Tibial nerve (tissue), 4 donors: ENCODE data around the gene C1QTNF9B. TPM values are rescaled to one million over a fixed set of nuclear protein-coding genes. Genes with fewer than 3 reads are reported as not detected.
"Not testable (repeated sequence)": the region's sequence is repeated elsewhere in the genome, so short reads cannot be mapped to it uniquely, and the experiment has no call there.

Experiments
- DNase-seq, 2 donors: peaks; one replicate each; pipeline ENCODE4 v3.0.0-alpha.2; 2019; ENCODE audit warnings: low spot score in 2 of 2
- H3K27ac ChIP-seq, 4 donors: fragments of 200-600 bp; sonication (generic) in 3 of 4; one replicate each; pipeline ENCODE4 v1.5.1; 2017 to 2019; ENCODE audit warnings: mild to moderate bottlenecking in 1 of 4
- H3K27me3 ChIP-seq, 2 donors: fragments of 200-600 bp; sonication (generic) in 1 of 2; one replicate each; pipeline versions ENCODE4 v1.5.1 to v1.6.0; 2017 to 2019
- H3K36me3 ChIP-seq, 3 donors: fragments of 200-600 bp; sonication (generic); one replicate each; pipeline ENCODE4 v1.5.1; 2018 to 2019
- H3K4me1 ChIP-seq, 4 donors: fragments of 200-600 bp; sonication (generic) in 3 of 4; one replicate each; pipeline ENCODE4 v1.5.1; 2017 to 2019
- H3K4me3 ChIP-seq, 4 donors: fragments of 200-600 bp; sonication (generic) in 3 of 4; one replicate each; pipeline ENCODE4 v1.5.1; 2017 to 2019; ENCODE audit warnings: mild to moderate bottlenecking in 1 of 4, moderate library complexity in 1 of 4
- H3K9me3 ChIP-seq, 4 donors: fragments of 200-600 bp; sonication (generic) in 3 of 4; one replicate each; pipeline ENCODE4 v1.5.1; 2017 to 2019
- EP300 ChIP-seq, 2 donors: sonication (generic); formaldehyde crosslinking; IDR thresholded peaks; one replicate each; pipeline ENCODE4 v1.6.1; 2017; ENCODE audit warnings: antibody characterized with exemption in 2 of 2, mild to moderate bottlenecking in 1 of 2
- POLR2A ChIP-seq, 2 donors: fragments of 450-650 bp; IDR thresholded peaks; one replicate each; pipeline ENCODE4 v1.6.1; 2017; ENCODE audit warnings: antibody characterized with exemption in 2 of 2, mild to moderate bottlenecking in 2 of 2, moderate library complexity in 2 of 2
- WGBS, 2 donors: methylation state at CpG; one replicate each; pipeline ENCODE4 v1.1.5; 2018; 5-methylcytosine and 5-hydroxymethylcytosine counted together
- total RNA-seq, 4 donors: library from RNA; depleted of rRNA; stranded (reverse); fragments of >200 nt; gene quantifications; one replicate each; pipeline ENCODE4 v1.1.0, GENCODE V29; 2016
- TF ChIP-seq, protein P1 (sequence below), 5 experiments: fragments of 200-600 bp in 3 of 5; fragments of 450-650 bp in 2 of 5; sonication (generic) in 3 of 5; IDR thresholded peaks; one replicate each; pipeline ENCODE4 v1.5.1; 2016 to 2019; ENCODE audit warnings: antibody characterized with exemption in 5 of 5, mild to moderate bottlenecking in 3 of 5, moderate library complexity in 2 of 5

C1QTNF9B gene
- total RNA-seq, 4 donors from 2014 or later = 2.0 TPM; not detected in 3

GRCh38 chr13:23898101-23898500, 799 bp upstream of the C1QTNF9B start:
- TF ChIP-seq, protein P1, sequence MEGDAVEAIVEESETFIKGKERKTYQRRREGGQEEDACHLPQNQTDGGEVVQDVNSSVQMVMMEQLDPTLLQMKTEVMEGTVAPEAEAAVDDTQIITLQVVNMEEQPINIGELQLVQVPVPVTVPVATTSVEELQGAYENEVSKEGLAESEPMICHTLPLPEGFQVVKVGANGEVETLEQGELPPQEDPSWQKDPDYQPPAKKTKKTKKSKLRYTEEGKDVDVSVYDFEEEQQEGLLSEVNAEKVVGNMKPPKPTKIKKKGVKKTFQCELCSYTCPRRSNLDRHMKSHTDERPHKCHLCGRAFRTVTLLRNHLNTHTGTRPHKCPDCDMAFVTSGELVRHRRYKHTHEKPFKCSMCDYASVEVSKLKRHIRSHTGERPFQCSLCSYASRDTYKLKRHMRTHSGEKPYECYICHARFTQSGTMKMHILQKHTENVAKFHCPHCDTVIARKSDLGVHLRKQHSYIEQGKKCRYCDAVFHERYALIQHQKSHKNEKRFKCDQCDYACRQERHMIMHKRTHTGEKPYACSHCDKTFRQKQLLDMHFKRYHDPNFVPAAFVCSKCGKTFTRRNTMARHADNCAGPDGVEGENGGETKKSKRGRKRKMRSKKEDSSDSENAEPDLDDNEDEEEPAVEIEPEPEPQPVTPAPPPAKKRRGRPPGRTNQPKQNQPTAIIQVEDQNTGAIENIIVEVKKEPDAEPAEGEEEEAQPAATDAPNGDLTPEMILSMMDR (IDR thresholded peaks at IDR 0.05) = no peak
- TF ChIP-seq EP300 (IDR thresholded peaks at IDR 0.05) (no peak), POLR2A (IDR thresholded peaks at IDR 0.05) (no peak)
- H3K9me3 ChIP-seq = no peaks in the 10 kb centered on the region
- H3K4me3 ChIP-seq = no peak overlapping the region
- peaks cover 0 to 19% of the 10 kb centered on the region in 2 donors for H3K27me3 ChIP-seq
- no peak for DNase-seq
- peaks cover 0 to 4% (median 1%) of the 10 kb centered on the region in 4 donors for H3K4me1 ChIP-seq
- H3K36me3 ChIP-seq = no peaks in the 10 kb centered on the region
- no peak overlapping the region for H3K27ac ChIP-seq
- WGBS, 2 donors = 66 to 67% methylated on average over 8 of the region's 8 CpGs

DNA sequence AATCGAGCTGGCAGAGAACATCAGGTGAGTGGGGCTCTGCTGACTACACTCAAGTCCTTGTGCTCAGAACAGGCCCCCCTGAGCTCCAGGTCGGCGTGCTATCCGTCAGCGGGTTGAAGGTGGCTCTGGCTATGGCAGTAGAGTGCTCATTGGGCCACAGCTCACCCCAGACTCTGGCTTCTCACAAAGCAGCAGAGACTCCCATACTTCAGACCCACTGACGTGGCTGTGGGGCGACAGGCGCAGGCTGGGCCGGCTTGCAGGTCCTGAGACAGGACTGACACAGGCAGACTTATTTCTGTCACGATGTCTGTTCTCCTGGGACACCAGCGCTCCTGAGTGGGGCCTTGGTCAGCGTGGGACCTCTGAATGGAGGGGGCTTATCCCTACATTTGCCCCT, 2.6 kb downstream of the C1QTNF9B start:
- not testable (repeated sequence) for DNase-seq, H3K36me3 ChIP-seq, H3K27me3 ChIP-seq, H3K4me3 ChIP-seq, H3K9me3 ChIP-seq, H3K4me1 ChIP-seq, H3K27ac ChIP-seq
- 74 to 84% methylated on average over 9 to 12 of the region's 12 CpGs for WGBS, 2 donors

- not testable (repeated sequence) for DNase-seq, H3K9me3 ChIP-seq, H3K4me3 ChIP-seq, H3K27me3 ChIP-seq, H3K36me3 ChIP-seq, H3K27ac ChIP-seq, H3K4me1 ChIP-seq
- 80 to 89% methylated on average over 4 of the region's 4 CpGs for WGBS, 2 donors
These were observed 3.5 kb downstream of the C1QTNF9B start for GRCh38 chr13:23893791-23894190.

DNA sequence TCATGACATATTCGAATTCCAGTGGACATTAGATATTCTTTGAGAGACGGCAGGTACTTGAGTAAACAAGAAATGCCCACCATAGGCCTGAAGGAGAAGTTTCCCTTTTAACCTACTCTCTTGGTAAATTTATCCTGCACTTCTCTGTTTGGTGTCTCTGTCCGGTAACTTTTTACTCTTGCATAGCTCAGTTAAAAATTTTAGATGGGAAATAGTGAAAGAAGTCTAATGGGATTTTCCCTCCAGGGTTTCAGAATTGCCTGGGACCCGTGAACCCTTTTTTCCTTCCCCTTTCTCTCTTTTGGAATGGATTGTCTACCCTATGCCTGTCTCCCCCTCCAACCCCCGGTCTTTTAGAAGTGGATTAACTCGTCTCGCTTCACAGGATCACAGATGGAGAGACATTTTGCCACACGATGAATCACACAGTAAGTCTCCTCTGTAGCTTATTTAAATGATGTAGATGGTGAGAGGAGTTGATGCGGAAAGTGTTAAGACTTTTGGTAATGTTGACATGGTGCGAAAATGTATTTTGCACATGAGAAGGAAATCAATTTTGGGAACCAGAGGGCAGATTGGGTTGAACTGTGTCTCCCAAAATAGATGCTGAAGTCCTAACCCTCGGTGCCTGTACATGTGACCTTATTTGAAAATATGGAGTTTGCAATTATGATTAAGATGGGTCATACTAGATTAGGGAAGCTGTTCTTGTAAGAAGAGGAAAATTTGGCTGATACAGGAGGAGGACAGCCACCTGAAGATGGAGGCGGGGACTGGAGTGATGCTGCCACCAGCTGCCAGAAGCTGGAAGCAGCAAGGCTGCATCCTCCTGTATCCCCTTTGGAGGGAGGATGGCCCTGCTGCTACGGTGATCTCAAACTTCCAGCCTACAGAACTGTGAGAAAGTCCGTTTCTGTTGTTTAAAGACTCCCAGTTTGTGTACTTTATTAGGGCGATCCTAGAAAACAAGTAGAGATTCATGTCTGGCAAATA, 7.4 kb downstream of the C1QTNF9B start:
- H3K27me3 ChIP-seq = no peaks in the 10 kb centered on the region
- H3K27ac ChIP-seq = peak overlapping the region in 3 of 4 donors; percentile 81 to 85 (median 84)
- peaks cover 0 to 5% (median 0%) of the 10 kb centered on the region in 3 donors for H3K36me3 ChIP-seq
- H3K4me3 ChIP-seq = peak overlapping the region; percentile 8 to 87 (median 80)
- no peaks in the 10 kb centered on the region for H3K9me3 ChIP-seq
- TF ChIP-seq EP300 (IDR thresholded peaks at IDR 0.05) = no peak
- TF ChIP-seq, protein P1 (IDR thresholded peaks at IDR 0.05) = peak in 2 of 5 experiments; percentile 3 to 8
- WGBS, 2 donors = 40 to 42% methylated on average over 15 of the region's 15 CpGs
- no peak for DNase-seq
- H3K4me1 ChIP-seq = peaks cover 0 to 23% (median 8%) of the 10 kb centered on the region in 4 donors

DNA sequence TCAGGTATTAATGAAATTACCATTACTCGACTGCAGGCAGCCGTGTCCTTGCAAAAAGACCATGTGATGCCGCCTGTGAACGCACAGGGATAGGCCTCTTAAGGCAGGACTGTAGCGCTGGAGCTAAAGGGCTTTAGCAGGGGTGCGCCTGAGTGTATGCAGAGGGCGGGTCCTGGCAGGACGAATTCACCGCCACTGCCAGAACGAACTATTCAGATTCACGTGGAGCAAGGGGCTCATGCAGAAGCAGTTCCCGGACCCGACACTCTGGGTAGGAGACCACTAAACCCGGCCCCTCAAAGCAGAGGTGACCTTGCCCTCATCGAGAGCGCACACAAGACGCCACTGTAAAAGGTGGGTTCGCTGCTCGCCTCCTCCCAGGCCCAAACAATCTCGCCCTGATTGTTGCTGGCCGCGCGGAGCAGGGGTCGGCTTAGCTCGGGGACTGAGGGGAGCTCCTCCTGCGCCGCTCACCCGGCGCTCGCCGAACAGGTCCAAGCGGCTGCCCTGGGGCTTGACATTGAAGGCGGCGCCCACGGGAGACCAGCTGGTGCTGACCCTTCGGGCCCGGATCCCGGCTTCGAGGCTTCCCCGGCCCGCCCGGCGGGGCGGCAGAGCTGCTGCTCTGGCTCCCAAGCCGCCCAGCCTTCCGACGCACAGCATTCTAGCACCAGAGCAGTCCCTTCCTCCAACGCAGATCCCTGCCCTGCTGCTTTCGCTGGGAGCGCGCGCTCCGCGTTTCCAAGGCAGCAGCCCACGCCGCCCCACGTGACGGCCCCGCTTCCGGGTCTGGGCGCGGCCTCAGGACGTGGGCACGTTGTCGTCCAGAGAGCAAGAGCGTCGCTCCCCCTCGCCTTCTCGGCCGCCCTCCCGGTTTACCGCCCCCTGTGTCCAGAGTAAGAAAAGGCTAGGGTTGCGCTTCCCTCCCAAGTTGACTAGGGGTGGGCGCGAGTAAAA, 8.4 kb downstream of the C1QTNF9B start, which contains the start of gene MIPEP:
Gene MIPEP (minus strand): TSS at position 743 of the 957 bp plus-strand sequence. CDS start 80 bp downstream, at position 663.
- no peaks in the 10 kb centered on the region for H3K27me3 ChIP-seq
- TF ChIP-seq EP300 (IDR thresholded peaks at IDR 0.05) (peak; percentile 79 to 95), POLR2A (IDR thresholded peaks at IDR 0.05) (peak; percentile 51 to 64)
- TF ChIP-seq, protein P1 (IDR thresholded peaks at IDR 0.05) = peak; percentile 65 to 91 (median 79)
- 1% methylated on average over 30 to 46 of the region's 75 CpGs for WGBS, 2 donors
- H3K4me3 ChIP-seq = peak within 1 kb of the TSS; percentile 79 to 89 (median 84)
- peaks cover 0 to 11% (median 0%) of the 10 kb centered on the region in 3 donors for H3K36me3 ChIP-seq
- H3K27ac ChIP-seq = peak within 1 kb of the TSS; percentile 46 to 88 (median 84)
- DNase-seq = peak; percentile 82 to 84
- H3K9me3 ChIP-seq = no peaks in the 10 kb centered on the region
- peaks cover 0 to 23% (median 8%) of the 10 kb centered on the region in 4 donors for H3K4me1 ChIP-seq

GRCh38 chr13:23884361-23884760, 12.9 kb downstream of the C1QTNF9B start:
- peaks cover 0 to 44% (median 0%) of the 10 kb centered on the region in 3 donors for H3K36me3 ChIP-seq
- not testable (repeated sequence) for H3K4me3 ChIP-seq, H3K27me3 ChIP-seq, H3K9me3 ChIP-seq, DNase-seq, H3K27ac ChIP-seq
- peaks cover 0 to 16% (median 6%) of the 10 kb centered on the region in 4 donors for H3K4me1 ChIP-seq
- 82 to 96% methylated on average over 3 of the region's 3 CpGs for WGBS, 2 donors
